ENCODE results near the gene XXYLT1.

The XXYLT1 gene

GRCh38 chr3:195148549-195148948, 122.4 kb downstream of the XXYLT1 start:
- DNase-seq = no peak

GRCh38 chr3:195147649-195148080, 123.3 kb downstream of the XXYLT1 start:
- peak in 1 of 2 donors; percentile 6 for DNase-seq

- DNase-seq = no peak
Measured at GRCh38 chr3:195146131-195146530, 124.8 kb downstream of the XXYLT1 start.

- DNase-seq = no peak
Measured at GRCh38 chr3:195145579-195145978, 125.4 kb downstream of the XXYLT1 start.

GRCh38 chr3:195143221-195143620, 127.7 kb downstream of the XXYLT1 start:
- DNase-seq = no peak

- DNase-seq = no peak
Measured at GRCh38 chr3:195142519-195142918, 128.4 kb downstream of the XXYLT1 start.

GRCh38 chr3:195140816-195141793, 129.9 kb downstream of the XXYLT1 start:
- DNase-seq = no peak

- no peak for DNase-seq
Measured at GRCh38 chr3:195140410-195140809, 130.5 kb downstream of the XXYLT1 start.

GRCh38 chr3:195139876-195140240, 131.1 kb downstream of the XXYLT1 start:
- no peak for DNase-seq

- no peak for DNase-seq
Measured at GRCh38 chr3:195139091-195139875, 131.7 kb downstream of the XXYLT1 start.

GRCh38 chr3:195137638-195138588, 133.0 kb downstream of the XXYLT1 start:
- DNase-seq = no peak

- no peak for DNase-seq
Measured at GRCh38 chr3:195135917-195136316, 135.0 kb downstream of the XXYLT1 start.

- DNase-seq = no peak
Measured at GRCh38 chr3:195134431-195134830, 136.5 kb downstream of the XXYLT1 start.

- peak; percentile 31 to 32 for DNase-seq
Measured at GRCh38 chr3:195133462-195133861, 137.5 kb downstream of the XXYLT1 start.

- DNase-seq = no peak
Measured at GRCh38 chr3:195133013-195133412, 137.9 kb downstream of the XXYLT1 start.

GRCh38 chr3:195131176-195131575, 139.8 kb downstream of the XXYLT1 start:
- no peak for DNase-seq

GRCh38 chr3:195129644-195130492, 141.1 kb downstream of the XXYLT1 start:
- peak in 1 of 2 donors; percentile 21 for DNase-seq

- DNase-seq = no peak
Measured at GRCh38 chr3:195129072-195129643, 141.8 kb downstream of the XXYLT1 start.

- no peak for DNase-seq
Measured at GRCh38 chr3:195128255-195129071, 142.5 kb downstream of the XXYLT1 start.

GRCh38 chr3:195126056-195126605, 144.8 kb downstream of the XXYLT1 start:
- no peak for DNase-seq

Measured in activated CD4-positive, alpha-beta T cell treated with anti-CD3 and anti-CD28 coated beads for 4 hours (primary cell).